C4-2B (cell line): ENCODE data around the gene GALT.

Source experiments
- ZFX ChIP-seq: fragments of 450-650 bp; IDR thresholded peaks from 2 replicates; pipeline ENCODE4 v1.6.1; 2017
- TF ChIP-seq, protein P1 (sequence below): fragments of 450-650 bp; conservative IDR thresholded peaks from 2 replicates; pipeline ENCODE4 v1.5.1; 2017; ENCODE audit warnings: mild to moderate bottlenecking

DNA sequence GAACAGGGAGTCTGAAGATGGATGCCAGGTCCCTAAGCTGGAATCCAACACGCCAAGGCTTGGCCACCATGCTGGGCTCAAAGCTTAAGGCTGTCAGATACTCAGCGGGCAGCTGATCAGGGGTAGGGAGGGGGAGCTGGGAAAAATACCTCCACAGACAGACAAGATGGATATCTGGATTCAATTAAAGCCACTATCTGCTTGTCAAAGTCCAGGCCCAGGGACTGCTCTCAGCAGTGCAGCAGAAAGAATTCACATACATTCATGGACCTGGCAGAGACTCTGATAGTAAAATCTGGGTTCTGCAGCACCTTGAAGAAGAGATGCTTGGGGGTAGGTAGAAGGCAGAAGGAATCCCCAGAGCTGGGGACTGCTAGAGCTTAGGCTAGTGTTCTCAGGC is 31.3 kb upstream of the GALT start:
- TF ChIP-seq, protein P1, sequence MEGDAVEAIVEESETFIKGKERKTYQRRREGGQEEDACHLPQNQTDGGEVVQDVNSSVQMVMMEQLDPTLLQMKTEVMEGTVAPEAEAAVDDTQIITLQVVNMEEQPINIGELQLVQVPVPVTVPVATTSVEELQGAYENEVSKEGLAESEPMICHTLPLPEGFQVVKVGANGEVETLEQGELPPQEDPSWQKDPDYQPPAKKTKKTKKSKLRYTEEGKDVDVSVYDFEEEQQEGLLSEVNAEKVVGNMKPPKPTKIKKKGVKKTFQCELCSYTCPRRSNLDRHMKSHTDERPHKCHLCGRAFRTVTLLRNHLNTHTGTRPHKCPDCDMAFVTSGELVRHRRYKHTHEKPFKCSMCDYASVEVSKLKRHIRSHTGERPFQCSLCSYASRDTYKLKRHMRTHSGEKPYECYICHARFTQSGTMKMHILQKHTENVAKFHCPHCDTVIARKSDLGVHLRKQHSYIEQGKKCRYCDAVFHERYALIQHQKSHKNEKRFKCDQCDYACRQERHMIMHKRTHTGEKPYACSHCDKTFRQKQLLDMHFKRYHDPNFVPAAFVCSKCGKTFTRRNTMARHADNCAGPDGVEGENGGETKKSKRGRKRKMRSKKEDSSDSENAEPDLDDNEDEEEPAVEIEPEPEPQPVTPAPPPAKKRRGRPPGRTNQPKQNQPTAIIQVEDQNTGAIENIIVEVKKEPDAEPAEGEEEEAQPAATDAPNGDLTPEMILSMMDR: no peak
- no peak for TF ChIP-seq ZFX
